Caki2 (cell line): ENCODE measurements around the gene TFG. TPM values are rescaled to one million over a fixed set of nuclear protein-coding genes. Genes with fewer than 3 reads are reported as not detected.

Experiments used
- DNase-seq: peaks from one replicate; pipeline ENCODE4 v3.0.0-alpha.2; 2015; ENCODE audit warnings: low read depth
- in situ Hi-C: cut with HindIII; loops from 2 replicates; pipeline ENCODE4 v1.10.0; 2016; ENCODE audit warnings: low sequenced_read_pairs, low pct_unique_long_range_greater_than_20kb, mixed read lengths
- total RNA-seq: library from RNA; depleted of rRNA; stranded (reverse); fragments of >200 nt; shearing (Covaris generic); gene quantifications from 2 replicates; pipeline ENCODE4 v1.2.3, GENCODE V29; 2014; ENCODE audit warnings: low replicate concordance

Gene TFG
- total RNA-seq, 1 experiment from 2014 or later = 79.6 TPM

GRCh38 chr3:100744671-100745070 lies 35.4 kb downstream of the TFG start:
- in situ Hi-C loops = no loop called here

DNA sequence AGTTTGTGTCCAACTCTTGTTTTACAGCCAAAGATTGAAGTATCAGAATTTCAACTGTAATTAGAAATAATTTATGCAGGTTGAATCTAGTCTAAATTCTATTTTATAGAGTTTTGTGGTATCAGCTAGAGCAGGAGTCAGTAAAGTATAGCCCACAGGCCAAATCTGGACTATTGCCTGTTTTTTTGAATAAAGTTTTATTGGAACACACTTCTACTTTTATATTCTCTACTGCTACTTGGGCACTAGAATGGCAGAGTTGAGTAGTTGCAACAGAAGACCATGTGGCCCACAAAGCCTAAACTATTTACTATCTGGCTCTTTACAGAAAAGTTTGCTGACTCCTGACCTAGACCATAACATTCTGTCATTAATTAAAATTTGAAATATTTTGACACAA lies 36.3 kb downstream of the TFG start:
- in situ Hi-C loops = no loop called here
- no peak for DNase-seq

More at GRCh38 chr3:100744671-100745070, 35.4 kb downstream of the TFG start:
- DNase-seq = no peak

DNA sequence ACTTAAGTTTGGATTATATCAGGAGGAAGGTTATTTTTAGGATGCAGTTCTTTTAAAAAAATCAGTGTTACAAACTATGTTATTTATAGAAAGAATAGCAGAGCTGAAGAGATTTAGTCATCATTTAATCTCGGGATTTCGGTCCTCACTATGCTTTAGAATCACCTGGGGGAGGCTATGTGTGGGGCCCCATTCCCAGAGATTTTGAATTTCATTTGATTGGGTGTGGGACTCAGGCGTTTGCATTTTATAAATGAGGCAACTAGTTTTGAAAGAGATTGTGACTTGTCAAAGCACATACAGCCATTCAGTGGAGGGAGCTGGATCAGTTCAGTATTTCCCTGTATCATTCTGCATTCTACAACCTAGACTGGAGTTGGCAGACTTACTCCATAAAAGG lies 36.8 kb downstream of the TFG start:
- in situ Hi-C loops = no loop called here
- DNase-seq = no peak

DNA sequence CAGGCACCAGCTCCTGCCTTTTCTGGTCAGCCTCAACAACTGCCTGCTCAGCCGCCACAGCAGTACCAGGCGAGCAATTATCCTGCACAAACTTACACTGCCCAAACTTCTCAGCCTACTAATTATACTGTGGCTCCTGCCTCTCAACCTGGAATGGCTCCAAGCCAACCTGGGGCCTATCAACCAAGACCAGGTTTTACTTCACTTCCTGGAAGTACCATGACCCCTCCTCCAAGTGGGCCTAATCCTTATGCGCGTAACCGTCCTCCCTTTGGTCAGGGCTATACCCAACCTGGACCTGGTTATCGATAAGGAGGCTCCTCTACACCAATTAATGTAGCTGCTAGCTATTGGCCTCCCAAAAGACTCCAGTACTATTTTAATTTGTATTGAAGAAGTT lies 38.9 kb downstream of the TFG start:
- in situ Hi-C loops = no loop called here
- no peak for DNase-seq

GRCh38 chr3:100748967-100749366 lies 39.7 kb downstream of the TFG start:
- in situ Hi-C loops = no loop called here
- no peak for DNase-seq

DNA sequence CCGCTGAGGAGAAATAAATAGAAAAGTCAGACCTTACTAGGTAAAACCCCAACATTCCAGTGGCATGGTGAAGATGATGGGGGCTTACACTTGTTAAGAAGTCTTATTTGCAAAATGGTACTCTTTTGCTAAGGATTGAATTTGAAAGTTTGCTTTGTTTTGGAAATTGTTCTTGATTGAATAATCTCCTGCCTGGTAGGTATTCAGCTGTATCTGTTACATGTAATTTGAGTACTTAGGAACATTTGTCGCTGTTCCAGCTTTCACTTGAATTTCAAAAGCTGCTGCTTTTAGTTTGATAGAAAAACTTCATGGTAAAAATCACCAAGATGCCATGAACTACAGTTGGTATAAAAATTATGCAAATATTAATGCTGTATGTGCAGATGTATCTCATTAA lies 44.6 kb downstream of the TFG start:
- in situ Hi-C loops = no loop called here
- no peak for DNase-seq

DNA sequence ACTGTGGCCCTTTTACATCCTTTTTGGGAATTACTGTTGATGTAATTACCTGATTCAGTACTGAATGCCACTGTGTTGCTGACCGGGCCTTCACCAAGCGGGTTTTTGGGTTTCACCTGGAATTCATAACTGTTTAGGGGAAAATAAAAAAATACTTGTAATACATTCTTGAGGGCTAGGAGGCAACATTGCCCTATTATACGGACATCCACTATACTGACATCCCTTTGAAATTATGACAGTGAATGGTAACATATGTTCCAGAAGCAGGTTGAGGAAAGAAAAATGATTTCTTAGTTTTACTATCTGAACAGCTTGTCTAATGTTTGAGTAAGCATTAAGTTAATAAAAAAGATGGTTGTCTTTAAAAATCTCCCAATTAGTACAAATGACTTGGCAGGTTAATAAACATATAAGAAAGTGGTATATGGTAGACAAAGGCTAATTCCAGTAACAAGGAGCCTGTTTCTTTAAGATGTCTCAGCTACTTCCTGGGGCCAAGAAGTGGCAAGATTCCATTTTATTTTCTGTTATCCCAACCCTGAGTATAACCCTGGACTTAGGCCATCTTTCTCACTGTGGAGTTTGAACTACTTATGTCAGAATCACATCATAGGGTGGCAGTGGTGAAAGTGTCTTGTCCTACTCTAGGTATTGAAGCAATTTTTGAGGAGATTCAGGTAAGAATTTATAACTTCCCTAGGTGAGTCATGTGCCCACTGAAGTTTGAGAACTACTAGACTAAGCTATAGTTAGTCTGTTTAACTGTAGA lies 45.5 kb downstream of the TFG start:
- no peak for DNase-seq
- in situ Hi-C loops = no loop called here

- in situ Hi-C loops = no loop called here
- no peak for DNase-seq
Observed at GRCh38 chr3:100756441-100756840, 47.1 kb downstream of the TFG start.

GRCh38 chr3:100759159-100759558 lies 49.9 kb downstream of the TFG start:
- in situ Hi-C loops = no loop called here
- DNase-seq = no peak

GRCh38 chr3:100759950-100760349 lies 50.7 kb downstream of the TFG start:
- no peak for DNase-seq
- in situ Hi-C loops = no loop called here

GRCh38 chr3:100760377-100760776 lies 51.1 kb downstream of the TFG start:
- in situ Hi-C loops = no loop called here
- DNase-seq = no peak

- in situ Hi-C loops = no loop called here
- DNase-seq = no peak
Observed at GRCh38 chr3:100761211-100761942, 52.1 kb downstream of the TFG start.

DNA sequence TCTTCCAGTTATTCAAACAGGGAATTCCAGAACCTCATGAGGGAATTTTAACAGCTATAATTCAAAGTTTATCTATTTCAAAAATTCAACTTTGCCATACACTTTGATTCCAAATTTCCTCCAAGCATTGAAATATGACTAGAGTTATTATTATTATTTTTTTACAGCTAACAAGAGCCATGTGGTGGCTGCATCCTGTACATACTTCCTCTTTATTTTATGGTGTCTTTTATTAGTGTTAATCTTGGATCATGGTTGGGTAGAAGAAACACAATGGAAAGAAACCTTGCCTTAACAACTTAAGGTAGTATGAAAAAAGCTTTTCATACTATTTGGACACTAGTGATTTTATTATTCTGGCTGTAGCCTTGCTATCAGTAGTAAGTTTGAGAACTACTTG lies 52.7 kb downstream of the TFG start:
- no peak for DNase-seq
- in situ Hi-C loops = no loop called here

GRCh38 chr3:100765437-100765975 lies 56.2 kb downstream of the TFG start:
- in situ Hi-C loops = no loop called here
- no peak for DNase-seq

DNA sequence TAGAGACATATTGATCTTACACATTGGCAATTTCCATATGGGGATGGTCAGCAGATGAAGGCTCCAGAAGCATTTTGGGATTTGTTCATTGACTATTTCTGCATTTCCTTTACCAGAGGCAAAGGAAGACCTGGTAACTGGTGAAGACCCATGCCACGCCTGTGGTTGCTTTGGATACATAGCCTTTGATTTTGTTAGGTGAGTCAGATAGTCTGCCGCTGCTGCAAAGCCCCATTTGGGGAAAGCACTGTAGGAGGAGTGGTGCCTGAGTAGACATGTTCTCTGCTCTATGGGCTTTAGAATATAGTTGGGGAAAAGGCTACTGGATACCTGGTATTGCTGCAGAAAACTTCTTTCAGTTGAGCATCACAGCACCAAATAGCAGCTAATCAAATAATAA lies 56.8 kb downstream of the TFG start:
- in situ Hi-C loops = no loop called here
- DNase-seq = no peak

- in situ Hi-C loops = no loop called here
- DNase-seq = no peak
Observed at GRCh38 chr3:100769693-100770092, 60.4 kb downstream of the TFG start.

DNA sequence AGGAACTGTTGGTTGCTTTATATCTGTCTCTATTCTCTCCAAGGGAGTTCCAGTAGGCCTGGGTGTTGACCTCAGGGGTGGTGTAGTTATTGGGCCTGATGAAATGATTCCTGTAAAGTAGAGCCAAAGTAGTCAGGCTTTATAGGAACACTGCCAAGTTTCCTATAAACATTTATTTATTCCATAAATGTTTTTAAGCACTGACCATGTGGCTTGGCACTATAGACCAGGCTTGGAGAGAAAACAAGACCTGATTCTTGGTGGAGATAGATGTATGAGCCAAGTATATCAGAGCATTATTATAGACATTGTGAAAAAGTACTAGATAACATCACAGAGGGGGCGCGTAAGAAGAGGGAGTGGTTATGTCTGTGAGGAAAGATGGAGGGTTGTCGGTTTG lies 65.9 kb downstream of the TFG start:
- DNase-seq = no peak
- in situ Hi-C loops = no loop called here

DNA sequence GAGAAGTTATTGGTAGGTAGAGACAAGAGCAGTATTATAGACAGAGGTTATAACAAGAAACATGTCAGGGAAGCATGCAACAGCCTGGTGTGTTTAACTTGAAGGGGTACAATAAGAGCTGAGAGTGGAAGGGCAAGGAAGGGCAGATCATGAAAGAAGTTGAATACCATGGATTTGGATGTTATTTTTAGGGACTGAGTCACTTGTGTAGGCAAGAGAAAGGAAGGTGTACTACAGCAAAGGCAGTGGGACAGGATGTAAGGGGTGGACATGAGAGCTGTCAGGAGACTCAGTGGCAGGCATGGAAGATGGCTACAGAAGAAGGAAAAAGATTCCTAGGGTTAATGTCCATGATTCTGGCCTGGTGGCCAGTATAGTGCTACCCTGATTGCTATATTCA lies 66.4 kb downstream of the TFG start:
- in situ Hi-C loops = no loop called here

DNA sequence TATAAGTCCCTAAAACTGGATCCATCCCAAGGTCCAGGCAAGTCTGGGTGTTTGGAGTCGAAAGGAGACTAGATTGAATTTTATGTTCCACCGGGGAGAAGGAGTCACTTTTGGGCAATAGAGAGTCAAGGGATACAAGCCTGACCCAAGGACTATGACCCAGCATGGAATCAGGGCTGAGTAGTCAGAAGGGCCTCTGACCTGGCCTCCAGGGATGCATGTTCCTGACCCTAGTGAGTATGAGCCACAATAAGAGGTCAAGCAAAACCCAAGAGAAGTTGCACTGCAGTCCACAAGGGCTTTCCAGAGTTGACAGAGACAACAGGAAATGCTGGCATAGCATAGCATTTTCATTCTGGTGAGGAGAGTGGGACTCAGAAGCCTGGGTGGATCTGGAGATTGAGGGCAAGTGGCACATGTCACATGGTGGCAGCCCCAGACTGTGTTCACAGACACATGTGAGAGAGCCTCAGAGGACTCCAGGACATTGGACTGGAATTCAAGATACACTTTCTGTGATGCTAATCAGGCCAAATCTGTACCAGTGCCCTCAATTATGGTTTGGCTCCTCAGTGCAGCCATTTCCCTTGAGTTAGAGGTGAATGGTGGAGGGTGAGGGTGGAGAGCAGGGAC lies 66.9 kb downstream of the TFG start:
- in situ Hi-C loops = no loop called here

More for the DNA sequence above, 66.4 kb downstream of the TFG start:
- no peak for DNase-seq

More for the DNA sequence above, 66.9 kb downstream of the TFG start:
- no peak for DNase-seq
